ENCODE results near the gene SOCS1.

SOCS1 gene

GRCh38 chr16:11211977-11212797 lies 43.8 kb downstream of the SOCS1 start:
- H3K27ac ChIP-seq, result no peak overlapping the region
- TF ChIP-seq CTCF (IDR thresholded peaks at IDR 0.05) (no peak), ZFX (IDR thresholded peaks at IDR 0.05; ENCODE audit: borderline replicate concordance) (no peak)

GRCh38 chr16:11211061-11211976 lies 44.7 kb downstream of the SOCS1 start:
- no peak; the same call in 1 of the 2 replicates for TF ChIP-seq CTCF (IDR thresholded peaks at IDR 0.05)
- TF ChIP-seq ZFX (IDR thresholded peaks at IDR 0.05; ENCODE audit: borderline replicate concordance), result no peak
- no peak overlapping the region for H3K27ac ChIP-seq

GRCh38 chr16:11210260-11210659 lies 45.7 kb downstream of the SOCS1 start:
- H3K27ac ChIP-seq, result no peak overlapping the region
- TF ChIP-seq ZFX (IDR thresholded peaks at IDR 0.05; ENCODE audit: borderline replicate concordance) (no peak), CTCF (IDR thresholded peaks at IDR 0.05) (no peak)

GRCh38 chr16:11208916-11209665 lies 46.9 kb downstream of the SOCS1 start:
- no peak overlapping the region for H3K27ac ChIP-seq

GRCh38 chr16:11207646-11208045 lies 48.4 kb downstream of the SOCS1 start:
- no peak for TF ChIP-seq CTCF (IDR thresholded peaks at IDR 0.05)
- no peak for TF ChIP-seq ZFX (IDR thresholded peaks at IDR 0.05; ENCODE audit: borderline replicate concordance)

More at GRCh38 chr16:11208916-11209665, 46.9 kb downstream of the SOCS1 start:
- no peak for TF ChIP-seq CTCF (IDR thresholded peaks at IDR 0.05)

GRCh38 chr16:11205754-11206581 lies 50.0 kb downstream of the SOCS1 start:
- no peak for TF ChIP-seq CTCF (IDR thresholded peaks at IDR 0.05)
- TF ChIP-seq ZFX (IDR thresholded peaks at IDR 0.05; ENCODE audit: borderline replicate concordance), result no peak
- no peak overlapping the region for H3K27ac ChIP-seq

More at GRCh38 chr16:11207646-11208045, 48.4 kb downstream of the SOCS1 start:
- no peak overlapping the region for H3K27ac ChIP-seq
